Inferior parietal cortex (tissue), 1 donor: ENCODE results near the gene OSBPL8.
A peak's percentile ranks its signal among the peaks of the same experiment; 100 is the strongest.

Experiments used
- DNase-seq: peaks from one replicate; pipeline ENCODE4 v3.0.0-alpha.2; 2016; ENCODE audit errors: extremely low spot score

OSBPL8 gene, protein sequence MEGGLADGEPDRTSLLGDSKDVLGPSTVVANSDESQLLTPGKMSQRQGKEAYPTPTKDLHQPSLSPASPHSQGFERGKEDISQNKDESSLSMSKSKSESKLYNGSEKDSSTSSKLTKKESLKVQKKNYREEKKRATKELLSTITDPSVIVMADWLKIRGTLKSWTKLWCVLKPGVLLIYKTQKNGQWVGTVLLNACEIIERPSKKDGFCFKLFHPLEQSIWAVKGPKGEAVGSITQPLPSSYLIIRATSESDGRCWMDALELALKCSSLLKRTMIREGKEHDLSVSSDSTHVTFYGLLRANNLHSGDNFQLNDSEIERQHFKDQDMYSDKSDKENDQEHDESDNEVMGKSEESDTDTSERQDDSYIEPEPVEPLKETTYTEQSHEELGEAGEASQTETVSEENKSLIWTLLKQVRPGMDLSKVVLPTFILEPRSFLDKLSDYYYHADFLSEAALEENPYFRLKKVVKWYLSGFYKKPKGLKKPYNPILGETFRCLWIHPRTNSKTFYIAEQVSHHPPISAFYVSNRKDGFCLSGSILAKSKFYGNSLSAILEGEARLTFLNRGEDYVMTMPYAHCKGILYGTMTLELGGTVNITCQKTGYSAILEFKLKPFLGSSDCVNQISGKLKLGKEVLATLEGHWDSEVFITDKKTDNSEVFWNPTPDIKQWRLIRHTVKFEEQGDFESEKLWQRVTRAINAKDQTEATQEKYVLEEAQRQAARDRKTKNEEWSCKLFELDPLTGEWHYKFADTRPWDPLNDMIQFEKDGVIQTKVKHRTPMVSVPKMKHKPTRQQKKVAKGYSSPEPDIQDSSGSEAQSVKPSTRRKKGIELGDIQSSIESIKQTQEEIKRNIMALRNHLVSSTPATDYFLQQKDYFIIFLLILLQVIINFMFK

DNA sequence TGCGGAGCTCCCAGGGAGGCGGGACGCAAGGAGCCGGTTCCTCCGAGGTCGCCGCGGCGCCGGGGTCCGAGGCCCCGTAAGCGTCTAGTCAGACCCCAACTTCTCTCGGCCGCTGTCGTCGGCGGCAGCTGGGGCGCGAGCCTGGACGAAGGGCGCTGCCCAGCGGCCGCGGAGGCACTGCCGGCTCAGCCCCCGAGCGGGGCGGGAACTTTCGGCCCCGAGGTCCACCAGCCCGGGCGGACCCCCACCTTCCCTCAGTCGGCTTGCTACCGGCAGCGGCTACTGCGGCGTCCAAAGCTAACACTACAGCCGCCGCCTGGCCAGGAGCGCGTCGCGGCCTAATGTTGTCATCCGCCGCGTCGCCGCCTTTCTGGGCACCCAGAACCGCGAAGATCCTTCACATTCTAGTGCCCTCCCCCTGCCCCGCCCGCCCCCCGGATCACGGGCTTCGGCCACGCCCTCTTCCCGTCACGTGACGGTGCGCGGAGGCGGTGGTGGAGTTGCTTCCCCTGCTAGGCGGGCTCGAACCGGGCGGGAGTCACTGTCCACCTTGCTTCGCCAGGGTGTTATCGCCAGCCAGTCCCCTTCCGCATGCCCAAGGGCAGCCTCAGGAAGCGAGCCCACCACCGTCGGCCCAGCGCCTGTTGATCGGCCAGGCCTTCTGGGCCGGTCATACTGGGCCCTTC, at the start of gene OSBPL8:
OSBPL8 (minus strand) TSS at position 372 of the 686 bp plus-strand sequence. CDS start 72,220 bp downstream, outside the sequence.
- peak; percentile 92 for DNase-seq

DNA sequence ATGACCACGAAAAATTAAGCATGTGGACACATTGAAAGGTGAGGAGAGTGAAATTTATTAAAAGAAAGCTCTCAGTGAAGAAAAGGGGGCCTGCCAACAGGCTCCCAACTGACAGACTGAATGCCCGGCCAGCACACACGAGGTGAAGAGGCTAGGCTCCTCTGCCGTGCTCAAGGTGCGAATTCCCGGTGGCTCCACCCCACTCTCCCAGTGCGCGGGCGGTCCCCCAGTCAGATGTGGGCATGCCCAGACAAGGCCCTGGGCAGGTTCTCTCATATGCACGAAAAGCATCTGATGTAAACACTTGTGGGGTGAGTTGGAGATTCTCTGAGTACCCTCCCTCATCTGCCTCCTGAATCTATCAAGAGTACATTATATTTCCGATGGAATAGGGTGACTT, 48.5 kb upstream of the OSBPL8 start:
- no peak for DNase-seq

DNA sequence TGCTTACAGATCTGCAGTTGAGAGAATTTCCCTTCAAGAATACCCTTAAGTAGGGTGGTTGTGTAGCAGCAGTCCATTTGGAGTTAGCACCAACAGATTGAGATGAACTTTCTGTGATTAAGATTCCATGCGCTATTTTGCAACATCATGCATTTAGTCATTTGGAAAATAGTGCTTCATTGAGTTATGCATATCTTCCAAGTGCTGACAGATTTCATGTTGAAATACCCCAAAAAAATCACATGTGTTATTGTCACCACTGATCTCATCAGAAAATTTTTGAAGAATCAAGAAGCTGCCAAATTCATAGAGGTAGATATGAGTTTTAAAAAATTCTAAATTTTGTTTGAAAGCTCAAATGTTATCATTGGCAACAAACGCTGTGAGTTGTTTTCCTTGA, 35.5 kb upstream of the OSBPL8 start:
- no peak for DNase-seq

DNA sequence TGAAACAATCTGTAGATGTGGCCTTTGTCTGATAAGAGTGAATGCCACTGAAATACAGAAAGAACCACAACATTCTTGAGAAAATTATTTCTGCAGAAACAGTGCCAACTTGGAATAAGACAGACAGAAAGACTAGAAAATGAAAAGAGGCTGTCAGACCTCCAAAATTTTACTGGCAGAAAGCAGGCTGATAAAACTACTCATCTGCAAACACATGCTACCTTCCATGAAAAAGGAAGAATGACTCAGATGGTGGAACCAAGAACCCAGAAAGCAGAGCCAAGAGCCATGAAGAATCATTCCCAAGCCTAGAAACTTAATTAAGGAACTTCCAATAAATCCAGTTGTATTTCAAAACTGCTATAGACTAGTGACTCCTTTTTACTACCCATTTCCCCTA, 31.9 kb upstream of the OSBPL8 start:
- DNase-seq = no peak

DNA sequence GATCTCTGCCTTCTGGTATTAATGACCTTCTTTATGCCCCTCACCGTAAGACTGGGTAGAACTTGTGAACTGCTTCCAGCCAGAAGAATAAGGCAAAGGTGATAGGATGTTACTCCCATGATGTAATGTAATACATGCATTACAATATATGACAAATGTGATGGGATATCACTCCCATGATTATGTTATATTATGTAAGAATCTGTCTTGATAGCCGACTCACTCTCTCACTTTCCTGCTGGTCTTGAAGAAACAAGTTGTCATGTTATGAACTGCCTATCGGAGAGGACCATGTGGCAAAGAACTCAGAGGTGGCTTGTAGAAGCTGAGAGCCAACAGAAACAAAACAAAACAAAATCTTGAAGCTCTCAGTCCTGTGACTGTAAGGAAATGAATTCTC, 30.6 kb upstream of the OSBPL8 start:
- DNase-seq = no peak

DNA sequence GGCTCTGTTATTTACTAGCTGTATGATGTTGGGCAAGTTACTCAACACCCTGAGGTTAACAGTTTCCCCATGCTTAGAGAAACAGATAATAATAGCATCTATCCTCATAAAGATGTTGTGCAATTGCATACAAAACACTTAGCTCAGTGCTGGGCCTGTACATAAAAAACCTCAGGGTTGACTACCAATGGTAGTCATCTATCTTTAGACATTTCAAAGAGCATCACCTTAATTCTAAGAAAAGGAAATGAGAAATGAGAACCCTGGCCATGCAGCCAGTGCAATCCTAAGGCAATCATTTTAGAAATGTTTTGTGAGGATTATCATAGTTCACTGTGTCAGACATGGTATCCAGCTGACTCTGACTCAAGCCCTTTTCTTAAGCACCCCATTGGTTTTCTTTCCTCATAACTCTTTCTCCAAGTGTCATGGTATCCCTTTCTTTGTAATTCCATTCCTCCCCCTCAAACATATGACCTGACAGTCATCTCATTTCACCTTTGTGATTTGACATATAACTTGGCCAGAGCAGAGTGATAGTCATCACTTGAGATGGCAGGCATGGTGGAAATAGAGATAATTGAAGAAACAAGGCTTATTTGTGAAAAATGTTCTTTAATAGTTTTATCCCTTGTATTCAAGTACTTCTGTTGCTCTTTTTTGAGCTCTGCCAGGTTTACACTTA, 29.5 kb upstream of the OSBPL8 start:
- DNase-seq = no peak

DNA sequence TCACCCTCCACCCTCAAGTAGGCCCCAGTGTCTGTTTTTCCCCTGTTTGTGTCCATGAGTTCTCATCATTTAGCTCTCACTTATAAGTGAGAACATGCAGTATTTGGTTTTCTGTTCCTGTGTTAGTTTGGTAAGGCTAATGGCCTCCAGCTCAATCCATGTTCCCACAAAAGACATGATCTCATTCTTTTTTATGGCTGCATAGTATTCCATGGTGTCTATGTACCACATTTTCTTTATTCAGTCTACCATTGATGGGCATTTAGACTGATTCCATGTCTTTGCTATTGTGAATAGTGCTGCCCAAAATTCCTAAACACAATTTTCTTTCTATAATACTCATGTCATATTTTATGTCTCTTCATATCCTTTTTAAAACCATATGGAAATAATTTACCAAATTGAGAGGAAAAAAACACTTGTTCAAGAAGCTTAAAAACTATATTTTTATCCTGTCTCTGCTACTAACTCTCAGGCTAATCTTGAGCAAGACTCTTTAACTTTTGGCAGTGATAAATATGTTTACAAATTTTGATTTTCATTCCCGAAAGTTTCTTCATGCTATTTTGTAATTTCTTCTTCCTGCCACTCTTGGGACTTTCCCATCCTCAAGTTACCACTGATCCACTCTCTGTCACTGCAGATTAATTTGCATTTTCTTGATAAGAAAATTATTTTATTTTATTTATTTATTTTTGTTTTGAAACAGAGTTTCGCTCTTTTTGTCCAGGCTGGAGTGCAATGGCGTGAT, 28.0 kb upstream of the OSBPL8 start:
- DNase-seq = no peak

DNA sequence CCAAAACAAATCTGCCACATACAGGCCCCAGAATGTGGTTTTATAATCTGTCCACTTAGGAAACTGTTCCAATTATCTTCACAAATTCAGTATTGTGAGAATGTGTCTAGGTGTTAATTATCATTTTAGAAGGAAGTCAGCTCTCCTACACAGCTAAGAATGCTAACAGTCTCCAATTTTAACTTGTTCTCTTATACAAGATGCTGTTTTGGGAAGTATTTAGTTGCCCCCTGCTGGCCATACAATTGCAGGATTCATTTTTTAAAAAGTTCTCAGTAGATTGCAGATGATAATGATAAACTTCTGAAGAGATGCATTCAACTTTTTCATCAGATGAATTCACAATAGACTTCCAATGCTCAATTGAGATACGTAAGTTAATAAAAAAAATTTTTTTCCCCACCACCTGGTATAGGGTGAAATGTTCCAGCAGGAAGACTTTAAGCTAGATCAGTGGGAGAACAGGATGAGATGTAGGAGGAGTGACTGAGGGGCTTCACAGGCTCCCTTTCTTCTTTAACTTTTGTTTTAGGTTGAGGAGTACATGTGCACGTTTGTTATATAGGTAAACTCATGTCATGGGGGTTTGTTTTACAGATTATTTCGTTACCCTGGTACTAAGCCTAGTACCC, 27.3 kb upstream of the OSBPL8 start:
- DNase-seq = peak; percentile 81

DNA sequence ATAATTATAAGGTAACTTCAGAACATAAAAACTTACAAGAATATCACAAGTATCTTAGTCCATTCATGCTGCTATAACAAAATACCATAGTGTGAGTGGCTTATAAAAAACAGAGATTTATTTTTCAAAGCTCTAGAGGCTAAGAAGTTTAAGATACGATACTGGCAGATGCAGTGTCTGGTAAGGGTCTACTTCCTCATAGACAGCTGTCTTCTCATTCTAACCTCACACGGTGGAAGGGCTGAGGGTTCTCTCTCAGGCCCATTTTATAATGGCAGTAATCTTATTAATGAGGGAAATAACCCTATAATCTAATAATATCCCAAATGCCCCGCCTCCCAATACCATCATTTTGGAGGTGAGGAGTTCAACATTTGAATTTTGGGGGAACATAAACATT, 23.7 kb upstream of the OSBPL8 start:
- DNase-seq = no peak

DNA sequence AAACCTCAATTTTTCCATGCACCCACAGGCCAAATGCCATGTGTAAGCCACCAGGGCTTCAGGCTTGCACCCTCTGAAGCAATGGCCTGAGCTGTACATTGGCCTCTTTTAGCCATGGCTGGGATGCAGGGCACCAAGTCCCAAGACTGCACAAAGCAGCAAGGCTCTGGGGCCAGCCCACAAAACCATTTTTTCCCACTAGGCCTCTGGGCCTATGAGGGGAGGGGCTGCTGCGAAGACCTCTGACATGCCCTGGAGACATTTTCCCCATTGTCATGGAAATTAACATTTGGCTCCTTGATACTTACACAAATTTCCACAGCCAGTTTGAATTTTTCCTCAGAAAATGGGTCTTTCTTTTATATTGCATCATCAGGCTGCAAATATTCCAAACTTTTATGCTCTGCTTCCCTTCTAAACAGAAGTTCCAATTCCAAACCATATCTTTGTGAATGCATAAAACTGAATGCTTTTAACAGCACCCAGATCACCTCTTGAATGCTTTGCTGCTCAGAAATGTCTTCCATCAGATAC, 14.3 kb upstream of the OSBPL8 start:
- DNase-seq = no peak

DNA sequence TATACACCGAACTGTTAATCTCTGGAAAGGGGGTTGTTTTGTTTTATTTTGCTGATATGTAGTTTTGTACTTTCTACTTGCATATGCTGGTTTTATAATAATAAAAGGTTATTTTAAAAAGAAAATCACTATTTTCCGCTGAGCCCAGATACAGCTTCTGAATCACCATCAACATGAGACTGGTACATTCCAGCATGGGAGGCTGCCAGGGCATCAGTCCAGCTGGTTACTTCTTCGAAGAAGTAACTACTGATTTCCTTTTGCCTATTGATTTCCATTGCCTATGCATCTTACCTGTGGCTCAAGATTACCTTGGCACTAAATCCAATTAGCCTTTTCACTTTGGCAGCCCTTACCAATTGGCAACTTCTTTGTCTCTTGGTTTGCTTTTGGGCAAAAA, 11.7 kb upstream of the OSBPL8 start:
- no peak for DNase-seq

DNA sequence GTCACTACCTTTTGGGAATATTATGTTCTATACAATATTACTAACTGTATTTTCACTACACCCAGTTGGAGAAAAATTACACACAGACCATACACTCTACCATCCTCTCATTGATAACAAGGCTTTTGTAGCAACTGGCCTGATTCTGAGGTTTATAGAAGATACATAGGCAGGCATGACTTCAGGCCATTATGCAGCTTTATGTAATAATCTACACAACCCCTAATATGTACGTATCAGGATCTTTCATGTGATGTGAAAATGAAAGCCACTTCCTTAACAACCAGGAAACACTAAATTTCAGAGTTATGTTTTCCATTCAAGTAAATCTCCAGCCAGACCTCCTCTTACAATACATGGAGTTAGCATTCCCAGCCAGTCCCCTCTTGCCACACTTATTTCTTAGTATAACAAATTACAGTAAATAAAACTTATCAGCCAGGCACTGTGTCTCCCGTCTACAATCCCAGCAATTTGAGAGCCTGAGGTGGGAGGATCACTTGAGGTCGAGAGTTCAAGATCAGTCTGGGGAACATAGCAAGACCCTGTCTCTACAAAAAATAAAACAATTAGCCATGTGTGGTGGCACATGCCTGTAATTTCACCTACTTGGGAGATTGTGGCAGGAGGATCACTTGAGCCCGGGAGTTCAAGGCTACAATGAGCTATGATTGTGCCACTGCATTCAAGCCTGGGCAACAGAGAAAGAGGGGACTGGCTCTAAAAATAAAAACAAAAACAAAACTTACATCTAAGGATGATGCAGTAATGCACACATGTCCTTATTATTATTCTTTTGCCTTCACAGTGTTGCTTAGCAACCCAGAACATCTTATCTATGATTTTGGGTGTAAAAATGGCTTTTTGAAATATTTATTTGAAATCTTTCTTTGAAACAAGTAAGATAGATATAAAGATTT, 10.4 kb upstream of the OSBPL8 start:
- DNase-seq = no peak

DNA sequence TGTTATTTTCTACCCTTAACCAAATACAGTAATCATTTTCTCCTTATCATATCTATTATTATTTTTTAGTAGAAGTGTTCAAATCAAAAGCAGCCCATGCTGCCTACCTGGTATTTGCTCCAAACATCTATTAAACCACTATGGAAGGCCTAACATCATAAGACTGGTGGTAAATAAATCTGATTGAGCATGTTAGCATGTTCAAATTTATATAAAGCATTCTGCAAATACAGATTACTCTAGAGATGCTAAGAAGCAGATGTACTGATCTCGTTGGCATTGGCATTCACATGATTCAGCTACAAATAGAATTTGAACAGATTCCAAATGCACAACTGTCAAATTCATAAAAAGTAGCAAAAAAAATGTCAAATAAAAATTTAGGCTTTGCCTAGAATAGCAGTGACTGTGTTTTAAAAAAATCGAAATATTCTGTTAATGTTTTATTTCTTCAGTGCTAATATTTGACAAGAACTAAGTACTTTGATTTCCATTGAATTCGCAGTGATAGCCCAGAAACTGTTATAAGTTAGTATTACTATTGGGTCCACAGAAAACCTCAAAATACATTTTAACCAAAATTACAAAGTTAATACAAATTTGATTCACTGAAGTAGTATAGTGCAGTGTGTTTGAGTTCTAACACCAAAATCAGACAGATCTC, 9.4 kb upstream of the OSBPL8 start:
- DNase-seq = no peak

DNA sequence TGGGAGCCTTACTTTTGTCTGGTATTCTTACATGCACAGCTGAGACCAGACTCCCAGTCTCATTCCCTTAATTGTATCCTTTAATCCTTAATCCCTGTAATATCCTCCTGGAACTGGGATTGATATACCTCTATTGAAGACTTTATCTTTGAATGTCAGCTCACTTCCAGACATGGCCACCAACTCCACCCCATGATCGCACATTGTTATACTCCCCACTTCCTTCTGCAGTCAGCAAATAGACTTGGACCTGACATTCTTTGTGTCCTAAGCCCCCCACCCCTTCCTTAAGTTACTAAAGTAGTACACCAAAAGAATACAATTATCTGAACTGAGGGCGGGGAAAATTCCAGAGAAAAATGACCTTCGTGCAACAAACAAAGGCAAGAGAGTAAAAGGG, 8.6 kb upstream of the OSBPL8 start:
- no peak for DNase-seq

DNA sequence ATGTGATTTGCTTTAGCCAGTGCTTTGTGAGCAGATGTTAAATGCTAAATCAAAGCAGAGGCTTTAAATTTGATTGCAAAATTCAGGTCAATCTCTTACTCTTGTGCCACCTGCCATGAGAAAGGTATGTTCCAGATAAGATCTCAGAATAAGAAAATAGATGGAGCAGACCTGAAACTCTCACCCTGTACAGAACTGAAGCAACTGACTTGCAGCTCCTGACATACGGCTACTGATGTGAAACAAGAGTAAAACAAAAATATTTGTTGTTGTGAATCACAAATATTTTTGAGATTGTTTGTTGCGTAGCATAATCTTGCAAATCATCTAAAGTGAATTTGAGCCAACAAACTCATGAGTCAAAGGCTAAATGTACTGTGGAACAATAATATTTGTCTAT, 3.5 kb upstream of the OSBPL8 start:
- DNase-seq = no peak

DNA sequence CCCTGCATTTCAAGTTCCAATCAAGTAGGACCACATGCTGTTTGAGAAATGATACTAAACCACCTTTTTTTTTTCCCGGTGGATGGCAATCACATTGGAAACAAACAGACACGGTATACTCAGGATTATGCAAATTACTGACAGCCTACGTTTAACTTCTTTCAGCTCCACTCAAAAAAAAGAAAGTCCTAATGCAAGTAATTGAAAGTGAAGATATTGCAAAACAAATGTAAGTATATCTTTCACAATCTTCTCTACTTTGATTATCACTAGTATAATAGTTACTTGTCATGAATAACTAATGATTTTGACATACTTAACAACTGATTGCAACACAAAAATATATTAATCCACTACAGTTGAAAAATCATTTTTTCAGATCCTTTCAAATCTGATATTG, 2.6 kb upstream of the OSBPL8 start:
- DNase-seq = no peak

DNA sequence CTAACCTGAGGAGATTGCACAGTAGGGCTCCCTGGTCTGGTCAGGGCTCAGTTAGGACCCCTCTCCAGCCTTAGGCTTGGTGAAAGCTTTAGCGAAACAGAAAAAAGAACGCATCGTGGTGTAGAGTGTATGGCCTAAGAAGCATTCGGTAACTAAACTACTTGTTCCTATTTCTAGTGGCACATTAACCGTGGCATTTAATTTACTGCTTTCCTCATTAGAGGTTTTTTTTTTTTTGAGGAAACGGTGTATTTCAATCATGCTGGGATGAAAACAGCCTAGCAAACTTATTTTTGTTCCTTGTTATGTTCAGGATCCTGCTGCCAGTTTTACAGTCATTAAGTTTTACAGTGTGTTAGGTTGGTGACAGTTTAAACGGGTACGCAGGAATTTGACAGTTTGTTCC, 518 bp upstream of the OSBPL8 start:
- peak; percentile 58 for DNase-seq

DNA sequence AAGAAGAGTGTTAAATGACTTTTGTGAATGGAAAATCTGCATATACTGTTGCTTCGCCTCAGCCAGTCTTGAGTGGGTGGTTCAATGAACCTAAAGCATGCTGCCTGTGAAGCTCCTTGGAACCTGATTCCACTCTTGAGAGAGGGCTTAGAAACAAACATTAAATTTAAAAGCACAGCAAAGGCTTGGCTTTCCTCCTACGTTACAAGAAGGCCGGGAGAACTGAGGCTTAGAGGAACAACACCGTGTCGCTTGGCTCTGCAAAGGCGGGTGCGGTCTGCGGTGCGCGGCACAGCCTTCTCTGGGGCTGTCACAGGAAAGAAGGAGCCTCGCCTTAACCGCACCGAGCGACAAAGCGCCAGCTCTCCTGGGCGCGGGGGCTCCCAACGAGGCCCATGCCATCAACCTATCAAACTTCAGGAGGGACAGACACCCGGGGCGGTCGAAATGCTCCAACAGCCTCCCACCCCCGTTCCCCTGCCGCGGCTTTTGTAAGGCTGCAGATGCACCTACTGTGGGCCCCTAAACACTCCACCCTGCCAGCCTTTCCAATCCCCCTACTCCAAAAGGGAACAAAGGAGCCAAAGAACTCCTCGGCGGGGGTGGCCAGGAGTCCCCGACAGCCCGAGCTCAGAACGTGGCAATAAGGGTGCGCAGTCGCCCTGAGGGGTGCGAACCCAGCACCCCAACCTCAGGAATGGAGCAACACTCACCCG, 729 bp downstream of the OSBPL8 start:
- no peak for DNase-seq
